IPS-20b (cell line): ENCODE measurements around the gene GCA.

Source experiments
- H3K27ac ChIP-seq: one replicate; pipeline ENCODE4 v1.5.1; 2013; ENCODE audit warnings: low read length
- H3K27me3 ChIP-seq: 2 replicates; pipeline ENCODE4 v1.6.1; 2013; ENCODE audit warnings: mild to moderate bottlenecking, low read length, inconsistent platforms; ENCODE audit not compliant: insufficient read depth
- H3K36me3 ChIP-seq: 2 replicates; pipeline ENCODE4 v1.6.1; 2013; ENCODE audit warnings: low read depth, mild to moderate bottlenecking, inconsistent platforms, low read length, moderate library complexity; ENCODE audit not compliant: insufficient read depth
- H3K4me1 ChIP-seq: 2 replicates; pipeline ENCODE4 v1.6.1; 2013; ENCODE audit warnings: mild to moderate bottlenecking, control low read depth, inconsistent platforms, low read length, moderate library complexity; ENCODE audit not compliant: insufficient read depth
- H3K4me3 ChIP-seq: 2 replicates; pipeline ENCODE4 v1.5.1; 2013; ENCODE audit warnings: mild to moderate bottlenecking, low read length, inconsistent platforms
- H3K9ac ChIP-seq: 2 replicates; pipeline ENCODE4 v1.6.1; 2013; ENCODE audit warnings: low read depth, mild to moderate bottlenecking, inconsistent platforms, low read length, moderate library complexity
- H3K9me3 ChIP-seq: 2 replicates; pipeline ENCODE4 v1.6.1; 2013; ENCODE audit warnings: mild to moderate bottlenecking, low read depth, low read length, inconsistent platforms; ENCODE audit not compliant: insufficient read depth

Gene GCA

DNA sequence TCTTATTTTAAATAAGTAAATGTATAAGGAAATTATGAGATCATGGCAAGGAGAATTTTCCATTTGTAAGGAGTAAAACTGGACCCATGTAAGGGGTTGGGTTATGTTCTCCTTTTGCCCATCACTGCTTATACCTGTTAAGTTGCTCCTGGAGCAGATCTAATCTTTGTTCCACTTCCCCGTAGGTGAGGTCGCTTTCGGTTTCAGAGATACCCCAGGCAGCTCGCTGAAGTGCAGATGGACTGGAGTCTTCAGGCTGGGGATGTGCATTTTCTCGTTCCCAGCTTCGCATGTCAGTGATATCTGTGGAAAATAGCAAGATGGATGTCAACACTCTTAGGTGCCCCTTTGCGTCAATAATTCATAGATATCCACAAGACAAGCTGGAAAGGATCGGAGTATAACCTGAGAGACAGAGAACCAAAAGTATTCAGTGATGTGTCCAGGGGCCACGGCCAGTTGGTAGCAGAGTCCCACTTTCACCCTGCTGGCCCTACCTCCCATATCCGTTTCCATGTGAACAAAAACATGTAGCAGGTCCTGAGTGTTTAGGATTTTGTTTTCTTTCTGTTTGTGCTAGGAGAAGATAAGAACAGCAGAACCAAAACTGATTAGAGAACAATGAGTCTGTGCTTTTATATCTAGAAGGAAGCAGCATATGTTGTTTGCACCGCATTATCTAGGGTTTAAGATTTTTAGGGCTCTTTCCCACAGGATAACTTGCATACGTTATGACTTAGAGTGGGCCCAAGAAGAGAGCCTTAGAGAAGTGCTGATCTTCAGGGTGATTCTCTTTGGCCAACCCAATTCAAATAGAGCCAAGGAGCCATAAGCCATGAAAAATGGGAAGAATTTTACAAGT is 36.0 kb downstream of the GCA start:
- Histone ChIP-seq H3K9ac (no peak overlapping the region), H3K36me3 (no peaks in the 10 kb centered on the region), H3K27ac (no peak overlapping the region)

GRCh38 chr2:162381851-162382250 is 37.9 kb downstream of the GCA start:
- Histone ChIP-seq H3K27me3 (no peaks in the 10 kb centered on the region), H3K9me3 (no peaks in the 10 kb centered on the region), H3K36me3 (no peaks in the 10 kb centered on the region), H3K27ac (no peak overlapping the region), H3K4me3 (no peak overlapping the region), H3K4me1 (no peaks in the 10 kb centered on the region), H3K9ac (no peak overlapping the region)

More for the DNA sequence above, 36.0 kb downstream of the GCA start:
- no peaks in the 10 kb centered on the region for H3K4me1 ChIP-seq
- H3K9me3 ChIP-seq = no peaks in the 10 kb centered on the region
- no peak overlapping the region for H3K4me3 ChIP-seq
- H3K27me3 ChIP-seq = no peaks in the 10 kb centered on the region

DNA sequence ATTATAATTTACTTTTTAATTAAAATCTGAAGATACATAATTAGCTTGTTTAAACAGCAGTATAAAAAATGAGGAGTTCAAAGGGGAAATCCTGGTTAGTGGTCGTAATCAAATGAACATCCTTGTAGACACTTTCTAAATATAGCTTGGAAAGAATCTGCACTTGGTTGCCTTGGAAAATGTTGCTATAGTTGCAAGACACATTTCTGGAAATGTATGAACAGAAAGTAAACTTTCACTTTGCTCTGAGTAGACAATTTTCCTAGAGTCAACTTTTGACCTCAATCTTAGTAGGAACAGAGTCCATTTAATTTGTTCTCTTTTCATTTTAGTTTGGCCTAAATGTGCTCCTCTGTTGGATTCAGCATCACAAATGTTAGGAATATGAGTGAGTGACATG is 38.3 kb downstream of the GCA start:
- H3K9ac ChIP-seq = no peak overlapping the region
- no peaks in the 10 kb centered on the region for H3K27me3 ChIP-seq
- H3K4me3 ChIP-seq = no peak overlapping the region
- H3K27ac ChIP-seq = no peak overlapping the region
- H3K4me1 ChIP-seq = no peaks in the 10 kb centered on the region
- H3K36me3 ChIP-seq = no peaks in the 10 kb centered on the region
- H3K9me3 ChIP-seq = no peaks in the 10 kb centered on the region

DNA sequence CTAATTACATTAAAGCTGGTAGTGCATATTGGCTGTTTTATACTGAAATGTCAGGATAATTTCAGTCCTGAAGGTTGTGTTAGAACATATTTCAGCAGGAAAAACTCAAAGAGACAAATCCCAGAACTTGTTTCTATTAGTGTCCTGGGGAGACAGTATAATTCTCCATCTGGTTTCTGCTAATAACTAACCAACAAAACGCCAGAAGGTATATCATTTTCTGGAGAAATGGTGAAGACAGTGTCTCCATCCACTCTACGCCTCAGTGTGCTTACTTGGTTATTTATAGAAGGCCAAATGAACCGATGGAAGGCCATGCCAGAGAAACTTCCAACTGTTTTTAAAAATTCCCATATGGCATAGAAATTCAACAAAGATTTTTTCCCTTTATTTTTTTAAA is 41.6 kb downstream of the GCA start:
- no peak overlapping the region for H3K4me3 ChIP-seq
- no peaks in the 10 kb centered on the region for H3K9me3 ChIP-seq
- no peak overlapping the region for H3K9ac ChIP-seq
- H3K36me3 ChIP-seq = no peaks in the 10 kb centered on the region
- H3K4me1 ChIP-seq = no peaks in the 10 kb centered on the region; the same call in 1 of the 2 replicates
- H3K27me3 ChIP-seq = no peaks in the 10 kb centered on the region
- no peak overlapping the region for H3K27ac ChIP-seq

DNA sequence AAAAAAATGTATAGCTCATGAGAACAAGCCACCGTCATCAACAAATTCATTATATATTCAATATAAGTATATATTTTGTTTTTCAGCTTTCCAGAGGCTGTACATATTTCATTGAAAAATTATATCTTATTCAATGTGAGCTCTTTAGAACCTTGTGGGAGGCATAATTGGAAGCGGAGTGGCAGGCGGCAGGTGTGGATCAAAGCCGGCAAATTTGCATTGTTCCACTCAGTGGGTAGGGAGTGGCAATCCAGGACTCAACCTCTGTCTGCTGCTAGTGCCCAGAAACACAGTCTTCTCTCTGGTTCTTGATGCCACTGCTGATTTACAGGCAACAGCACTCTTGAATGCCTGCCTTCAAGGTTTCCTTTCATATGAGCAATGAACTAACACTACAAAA is 46.9 kb downstream of the GCA start:
- no peak overlapping the region for H3K9ac ChIP-seq
- H3K9me3 ChIP-seq = no peaks in the 10 kb centered on the region
- H3K27me3 ChIP-seq = no peaks in the 10 kb centered on the region
- H3K4me1 ChIP-seq = no peaks in the 10 kb centered on the region; the same call in 1 of the 2 replicates
- no peaks in the 10 kb centered on the region for H3K36me3 ChIP-seq
- no peak overlapping the region for H3K4me3 ChIP-seq
- no peak overlapping the region for H3K27ac ChIP-seq

GRCh38 chr2:162400336-162400735 is 56.4 kb downstream of the GCA start:
- Histone ChIP-seq H3K9ac (no peak overlapping the region), H3K27me3 (no peaks in the 10 kb centered on the region), H3K27ac (no peak overlapping the region), H3K36me3 (no peaks in the 10 kb centered on the region), H3K9me3 (no peaks in the 10 kb centered on the region), H3K4me3 (no peak overlapping the region), H3K4me1 (peaks cover 15% of the 10 kb centered on the region; the same call in 1 of the 2 replicates)

GRCh38 chr2:162401871-162402270 is 57.9 kb downstream of the GCA start:
- Histone ChIP-seq H3K36me3 (no peaks in the 10 kb centered on the region), H3K9ac (no peak overlapping the region), H3K9me3 (no peaks in the 10 kb centered on the region), H3K27ac (no peak overlapping the region), H3K27me3 (no peaks in the 10 kb centered on the region), H3K4me1 (peaks cover 15% of the 10 kb centered on the region; the same call in 1 of the 2 replicates), H3K4me3 (no peak overlapping the region; the same call in 1 of the 2 replicates)

- no peaks in the 10 kb centered on the region for H3K9me3 ChIP-seq
- no peak overlapping the region for H3K9ac ChIP-seq
- H3K4me3 ChIP-seq = no peak overlapping the region
- H3K27me3 ChIP-seq = no peaks in the 10 kb centered on the region
- H3K4me1 ChIP-seq = peaks cover 11% of the 10 kb centered on the region; the same call in 1 of the 2 replicates
- H3K27ac ChIP-seq = no peak overlapping the region
- H3K36me3 ChIP-seq = no peaks in the 10 kb centered on the region
Measured at GRCh38 chr2:162403884-162404283, 60.0 kb downstream of the GCA start.
